Upper lobe of left lung (tissue), 6 donors: ENCODE measurements around the gene CNST. TPM values are rescaled to one million over a fixed set of nuclear protein-coding genes. Genes with fewer than 3 reads are reported as not detected.
"Not testable (repeated sequence)": the region's sequence is repeated elsewhere in the genome, so short reads cannot be mapped to it uniquely, and the experiment has no call there.

Experiments
- ATAC-seq, 2 donors: fragments of 200-7000 bp; cut with Tn5 transposase; one replicate each; pipeline ENCODE4 v1.9.1; 2022; ENCODE audit warnings: mild to moderate bottlenecking in 2 of 2, moderate library complexity in 2 of 2; ENCODE audit not compliant: low FRiP score in 2 of 2
- DNase-seq, 2 donors: peaks; one replicate each; pipeline ENCODE4 v3.0.0-alpha.2; 2019 to 2020
- H3K27ac ChIP-seq, 4 donors: fragments of 200-600 bp; sonication (generic); one replicate each; pipeline ENCODE4 v1.5.1; 2016 to 2019
- H3K27me3 ChIP-seq, 4 donors: fragments of 200-600 bp; sonication (generic); one replicate each; pipeline ENCODE4 v1.5.1; 2017 to 2019
- H3K36me3 ChIP-seq, 4 donors: fragments of 200-600 bp; sonication (generic); one replicate each; pipeline ENCODE4 v1.5.1; 2016 to 2019
- H3K4me1 ChIP-seq, 4 donors: fragments of 200-600 bp; sonication (generic); one replicate each; pipeline ENCODE4 v1.5.1; 2018 to 2019
- H3K4me3 ChIP-seq, 4 donors: fragments of 200-600 bp; sonication (generic); one replicate each; pipeline ENCODE4 v1.5.1; 2017 to 2019; ENCODE audit warnings: mild to moderate bottlenecking in 2 of 4, moderate library complexity in 1 of 4
- H3K9me3 ChIP-seq, 4 donors: fragments of 200-600 bp; sonication (generic); one replicate each; pipeline ENCODE4 v1.5.1; 2018 to 2019
- CTCF ChIP-seq, 6 experiments: fragments of 450-650 bp in 4 of 6; fragments of 200-600 bp in 2 of 6; sonication (generic) in 2 of 6; IDR thresholded peaks; one replicate each; pipeline ENCODE4 v1.5.1; 2016 to 2019; ENCODE audit warnings: antibody characterized with exemption in 6 of 6
- EP300 ChIP-seq, 4 donors: sonication (generic); formaldehyde crosslinking; IDR thresholded peaks; one replicate each; pipeline ENCODE4 v1.5.1; 2017; ENCODE audit warnings: antibody characterized with exemption in 4 of 4, control low read depth in 2 of 4
- POLR2A ChIP-seq, 4 donors: fragments of 450-650 bp; IDR thresholded peaks; one replicate each; pipeline ENCODE4 v1.5.1; 2016 to 2017; ENCODE audit warnings: antibody characterized with exemption in 4 of 4, mild to moderate bottlenecking in 2 of 4
- POLR2AphosphoS5 ChIP-seq, 2 donors: sonication (generic); formaldehyde crosslinking; IDR thresholded peaks; one replicate each; pipeline ENCODE4 v1.5.1; 2017; ENCODE audit warnings: antibody characterized with exemption in 2 of 2
- WGBS, 2 donors: methylation state at CpG; one replicate each; pipeline ENCODE4 v1.1.5; 2017 to 2018; 5-methylcytosine and 5-hydroxymethylcytosine counted together
- total RNA-seq, 6 donors: library from RNA; depleted of rRNA in 4 of 6; stranded (reverse); fragments of >200 nt in 4 of 6; gene quantifications; one replicate each; pipeline versions ENCODE4 v1.1.0 to v1.2.1, GENCODE V29; 2016 to 2021
- donor health status: DM: no; HTN: no; CAD: no; lungs with moderate emphysema.
- donor health status: DM: no; HTN: yes; CAD: no; lungs with severe emphysema.

Gene CNST
- total RNA-seq, 6 donors from 2014 or later, result 22.1 to 40.1 (median 29.2) TPM

GRCh38 chr1:246691622-246692495, 125.6 kb downstream of the CNST start:
- Histone ChIP-seq H3K9me3 (no peaks in the 10 kb centered on the region), H3K4me3 (no peak overlapping the region), H3K36me3 (no peaks in the 10 kb centered on the region), H3K4me1 (peaks cover 0 to 11% (median 8%) of the 10 kb centered on the region in 4 donors), H3K27me3 (no peaks in the 10 kb centered on the region), H3K27ac (no peak overlapping the region)
- DNase-seq (no peak), ATAC-seq (no peak)
- no peak for TF ChIP-seq CTCF (IDR thresholded peaks at IDR 0.05)
- TF ChIP-seq POLR2AphosphoS5 (IDR thresholded peaks at IDR 0.05), result no peak
- no peak for TF ChIP-seq EP300 (IDR thresholded peaks at IDR 0.05)
- no peak for TF ChIP-seq POLR2A (IDR thresholded peaks at IDR 0.05)
- WGBS, 2 donors, result 71 to 83% methylated on average over 11 to 15 of the region's 15 CpGs

- not testable (repeated sequence) for DNase-seq
- H3K4me1 ChIP-seq, result peaks cover 2 to 14% (median 9%) of the 10 kb centered on the region in 4 donors
- WGBS, 2 donors, result 88 to 93% methylated on average over 10 of the region's 10 CpGs
Measured at GRCh38 chr1:246694213-246694895, 128.1 kb downstream of the CNST start.

GRCh38 chr1:246695136-246695535, 128.9 kb downstream of the CNST start:
- no peak for TF ChIP-seq POLR2A (IDR thresholded peaks at IDR 0.05)
- TF ChIP-seq POLR2AphosphoS5 (IDR thresholded peaks at IDR 0.05), result no peak
- TF ChIP-seq CTCF (IDR thresholded peaks at IDR 0.05), result no peak
- no peak for TF ChIP-seq EP300 (IDR thresholded peaks at IDR 0.05)
- H3K9me3 ChIP-seq, result no peaks in the 10 kb centered on the region
- ATAC-seq, result no peak
- DNase-seq, result no peak
- no peaks in the 10 kb centered on the region for H3K36me3 ChIP-seq
- H3K27ac ChIP-seq, result no peak overlapping the region
- no peaks in the 10 kb centered on the region for H3K27me3 ChIP-seq
- H3K4me1 ChIP-seq, result peaks cover 4 to 7% (median 4%) of the 10 kb centered on the region in 4 donors
- no peak overlapping the region for H3K4me3 ChIP-seq
- WGBS, 2 donors, result 82 to 88% methylated on average over 3 of the region's 3 CpGs

More at GRCh38 chr1:246694213-246694895, 128.1 kb downstream of the CNST start:
- not testable (repeated sequence) for ATAC-seq, H3K36me3 ChIP-seq, H3K27me3 ChIP-seq, H3K27ac ChIP-seq, H3K9me3 ChIP-seq, H3K4me3 ChIP-seq

- Histone ChIP-seq H3K27ac (no peak overlapping the region), H3K36me3 (no peaks in the 10 kb centered on the region), H3K9me3 (no peaks in the 10 kb centered on the region), H3K4me3 (no peak overlapping the region), H3K4me1 (peaks cover 4 to 7% (median 4%) of the 10 kb centered on the region in 4 donors), H3K27me3 (no peaks in the 10 kb centered on the region)
- no peak for DNase-seq
- 83 to 92% methylated on average over 5 of the region's 5 CpGs for WGBS, 2 donors
- TF ChIP-seq POLR2A (IDR thresholded peaks at IDR 0.05), result no peak
- no peak for TF ChIP-seq CTCF (IDR thresholded peaks at IDR 0.05)
- no peak for TF ChIP-seq EP300 (IDR thresholded peaks at IDR 0.05)
- TF ChIP-seq POLR2AphosphoS5 (IDR thresholded peaks at IDR 0.05), result no peak
- no peak for ATAC-seq
Measured at GRCh38 chr1:246695666-246696065, 129.4 kb downstream of the CNST start.

GRCh38 chr1:246698466-246699094, 132.3 kb downstream of the CNST start:
- WGBS, 2 donors, result 75 to 85% methylated on average over 8 of the region's 8 CpGs

More at GRCh38 chr1:246698466-246699094, 132.3 kb downstream of the CNST start:
- ATAC-seq (no peak), DNase-seq (no peak)
- no peaks in the 10 kb centered on the region for H3K9me3 ChIP-seq
- no peak for TF ChIP-seq POLR2AphosphoS5 (IDR thresholded peaks at IDR 0.05)
- no peak for TF ChIP-seq EP300 (IDR thresholded peaks at IDR 0.05)
- no peak for TF ChIP-seq POLR2A (IDR thresholded peaks at IDR 0.05)
- TF ChIP-seq CTCF (IDR thresholded peaks at IDR 0.05), result no peak
- H3K27me3 ChIP-seq, result no peaks in the 10 kb centered on the region
- no peaks in the 10 kb centered on the region for H3K36me3 ChIP-seq
- peaks cover 4 to 7% (median 7%) of the 10 kb centered on the region in 4 donors for H3K4me1 ChIP-seq
- peak overlapping the region in 2 of 4 donors; percentile 39 to 50 for H3K27ac ChIP-seq
- peak overlapping the region in 3 of 4 donors; percentile 9 to 29 (median 15) for H3K4me3 ChIP-seq
